ENCODE measurements around the gene DAB2IP. TPM values are rescaled to one million over a fixed set of nuclear protein-coding genes. Genes with fewer than 3 reads are reported as not detected.

Gene DAB2IP
- total RNA-seq, 1 experiment from 2014 or later = 31.0 TPM

- TF ChIP-seq ELF1 (IDR thresholded peaks at IDR 0.05; ENCODE audit: borderline replicate concordance, low read depth) (no peak), EGR1 (IDR thresholded peaks at IDR 0.05; ENCODE audit: low read depth) (no peak), POLR2A (IDR thresholded peaks at IDR 0.05; ENCODE audit: borderline replicate concordance, extremely low read depth, insufficient read depth, insufficient read length) (no peak), ZBTB33 (IDR thresholded peaks at IDR 0.05; ENCODE audit: extremely low read depth, insufficient replicate concordance, low read length) (no peak), RAD21 (IDR thresholded peaks at IDR 0.05; ENCODE audit: low read depth) (no peak), EZH2phosphoT487 (IDR thresholded peaks at IDR 0.05; ENCODE audit: borderline replicate concordance) (no peak), JUND (IDR thresholded peaks at IDR 0.05) (no peak)
Measured at GRCh38 chr9:121786543-121786948, 135.1 kb downstream of the DAB2IP start (continued).

- CTCF ChIA-PET = no interaction called here
- BruUV-seq (replicated peaks) = no TSS peak
- DNase-seq (ENCODE audit: low read depth, low spot score) = no peak
- RAD21 ChIA-PET (ENCODE audit: low non-redundant PET in 1 of 2, low total read pairs in 2 of 2, uncharacterized antibody in 2 of 2, unreplicated experiment in 2 of 2) = no interaction called here
- Histone ChIP-seq H4K20me1 (ENCODE audit: insufficient read depth) (no peaks in the 10 kb centered on the region), H3K36me3 (ENCODE audit: control insufficient read depth in 1 of 2, insufficient read depth in 2 of 2, low read length in 2 of 2) (no peaks in the 10 kb centered on the region; a peak in 1 of 4 replicates), H3K9ac (ENCODE audit: low read length) (no peak overlapping the region), H3K79me2 (ENCODE audit: insufficient read depth, low read length) (no peaks in the 10 kb centered on the region), H3K27me3 (ENCODE audit: insufficient read depth, low read length) (no peaks in the 10 kb centered on the region), H3K4me3 (replicated peaks in 1 of 2; ENCODE audit: low read depth in 1 of 2, low read length in 2 of 2) (no peak overlapping the region), H3K4me1 (ENCODE audit: control insufficient read depth in 1 of 2, insufficient read depth in 2 of 2, low read length in 2 of 2) (no peaks in the 10 kb centered on the region), H3K4me2 (ENCODE audit: low read length) (no peak overlapping the region), H2AFZ (ENCODE audit: low read depth, low read length, poor library complexity, severe bottlenecking) (no peak overlapping the region), H3K9me3 (ENCODE audit: control insufficient read depth in 1 of 2, insufficient read depth in 1 of 2, low read depth in 1 of 2, low read length in 2 of 2) (no peaks in the 10 kb centered on the region), H3K9me2 (ENCODE audit: insufficient read depth) (no peaks in the 10 kb centered on the region), H3K27ac (ENCODE audit: low read depth, low read length) (no peak overlapping the region)
- intact Hi-C loops (cut with micrococcal nuclease) = no loop called here
- no peak for ATAC-seq
- POLR2A ChIA-PET = no interaction called here
- no peak for TF ChIP-seq FOSL1 (IDR thresholded peaks at IDR 0.05; ENCODE audit: low read depth)
- TF ChIP-seq CBX3 (IDR thresholded peaks at IDR 0.05; ENCODE audit: low read depth) = no peak
- no peak for TF ChIP-seq JUND (IDR thresholded peaks at IDR 0.05)
- no peak for TF ChIP-seq CTCF (IDR thresholded peaks at IDR 0.05 in 2 of 3, conservative IDR thresholded peaks at IDR 0.05 in 1 of 3; ENCODE audit: borderline replicate concordance in 1 of 3, insufficient read depth in 1 of 3, low read depth in 2 of 3, low read length in 2 of 3)
- no peak for TF ChIP-seq EZH2phosphoT487 (IDR thresholded peaks at IDR 0.05; ENCODE audit: borderline replicate concordance)
- TF ChIP-seq RAD21 (IDR thresholded peaks at IDR 0.05; ENCODE audit: low read depth) = no peak
- TF ChIP-seq EZH2 (IDR thresholded peaks at IDR 0.05) = no peak
- no peak for TF ChIP-seq SP1 (IDR thresholded peaks at IDR 0.05; ENCODE audit: low read depth)
- TF ChIP-seq POLR2AphosphoS5 (IDR thresholded peaks at IDR 0.05; ENCODE audit: low read depth, low read length) = no peak
- TF ChIP-seq POLR2A (IDR thresholded peaks at IDR 0.05; ENCODE audit: borderline replicate concordance, extremely low read depth, insufficient read depth, insufficient read length) = no peak
- no peak for TF ChIP-seq SIN3A (IDR thresholded peaks at IDR 0.05; ENCODE audit: low read depth)
- TF ChIP-seq YY1 (IDR thresholded peaks at IDR 0.05; ENCODE audit: extremely low read depth, insufficient replicate concordance, low read depth, low read length) = no peak
- no peak for TF ChIP-seq EGR1 (IDR thresholded peaks at IDR 0.05; ENCODE audit: low read depth)
- TF ChIP-seq CEBPB (IDR thresholded peaks at IDR 0.05; ENCODE audit: low read depth) = no peak
- TF ChIP-seq ZBTB33 (IDR thresholded peaks at IDR 0.05; ENCODE audit: extremely low read depth, insufficient replicate concordance, low read length) = no peak
Measured at GRCh38 chr9:121786998-121787422, 135.6 kb downstream of the DAB2IP start.

All from HCT116 (cell line).